SK-N-SH treated with all-trans-retinoic acid at 6 μM for 48 hours (cell line): Measurements from ENCODE around the gene GET4.

Source experiments
- ATAC-seq: fragments of 200-7000 bp; cut with Tn5 transposase; 3 replicates; pipeline ENCODE4 v1.9.1; 2020; ENCODE audit warnings: mild to moderate bottlenecking, moderate library complexity
- ARNTL ChIP-seq: fragments of 450-650 bp; formaldehyde crosslinking; IDR thresholded peaks from 2 replicates; pipeline ENCODE4 v1.5.0; 2020; ENCODE audit warnings: low read depth, mild to moderate bottlenecking, moderate library complexity, borderline replicate concordance
- BACH2 ChIP-seq: fragments of 250-450 bp; sonication (Bioruptor Pico); IDR thresholded peaks from 2 replicates; pipeline ENCODE4 v1.9.0; 2021; ENCODE audit warnings: mild to moderate bottlenecking, borderline replicate concordance
- CSDC2 ChIP-seq: fragments of 250-450 bp; sonication (Bioruptor Pico); IDR thresholded peaks from 2 replicates; pipeline ENCODE4 v1.5.0; 2020; ENCODE audit warnings: mild to moderate bottlenecking, moderate library complexity
- ESRRG ChIP-seq: fragments of 250-450 bp; sonication (Bioruptor Pico); IDR thresholded peaks from 2 replicates; pipeline ENCODE4 v1.6.1; 2021; ENCODE audit warnings: mild to moderate bottlenecking
- GLIS3 ChIP-seq: fragments of 250-450 bp; sonication (Bioruptor Pico); IDR thresholded peaks from 2 replicates; pipeline ENCODE4 v1.5.0; 2020; ENCODE audit warnings: mild to moderate bottlenecking, moderate library complexity
- ISL1 ChIP-seq: fragments of 250-450 bp; sonication (Bioruptor Pico); IDR thresholded peaks from 2 replicates; pipeline ENCODE4 v2.1.2; 2022; ENCODE audit warnings: mild to moderate bottlenecking, moderate library complexity
- OSR1 ChIP-seq: fragments of 250-450 bp; sonication (Bioruptor Pico); IDR thresholded peaks from 2 replicates; pipeline ENCODE4 v1.8.0; 2022; ENCODE audit warnings: moderate library complexity, mild to moderate bottlenecking, inconsistent platforms
- PATZ1 ChIP-seq: fragments of 250-450 bp; sonication (Bioruptor Pico); IDR thresholded peaks from 2 replicates; pipeline ENCODE4 v1.8.0; 2020; ENCODE audit warnings: mild to moderate bottlenecking, moderate library complexity, borderline replicate concordance
- PPARA ChIP-seq: fragments of 250-450 bp; sonication (Bioruptor Pico); IDR thresholded peaks from 2 replicates; pipeline ENCODE4 v1.5.0; 2020; ENCODE audit warnings: mild to moderate bottlenecking, borderline replicate concordance
- RARB ChIP-seq: fragments of 250-450 bp; sonication (Bioruptor Pico); IDR thresholded peaks from 2 replicates; pipeline ENCODE4 v1.8.0; 2021; ENCODE audit warnings: mild to moderate bottlenecking, moderate library complexity
- SNAI2 ChIP-seq: fragments of 250-450 bp; sonication (Bioruptor Pico); IDR thresholded peaks from 2 replicates; pipeline ENCODE4 v1.5.0; 2020; ENCODE audit warnings: mild to moderate bottlenecking, moderate library complexity
- TCF4 ChIP-seq: fragments of 250-450 bp; sonication (Bioruptor Pico); IDR thresholded peaks from 2 replicates; pipeline ENCODE4 v1.8.0; 2021; ENCODE audit warnings: mild to moderate bottlenecking, moderate library complexity, borderline replicate concordance
- TOX ChIP-seq: fragments of 250-450 bp; sonication (Bioruptor Pico); IDR thresholded peaks from 2 replicates; pipeline ENCODE4 v1.8.0; 2021; ENCODE audit warnings: mild to moderate bottlenecking, moderate library complexity, borderline replicate concordance
- ZC3H10 ChIP-seq: fragments of 250-450 bp; sonication (Bioruptor Pico); IDR thresholded peaks from 2 replicates; pipeline ENCODE4 v1.5.1; 2021; ENCODE audit warnings: mild to moderate bottlenecking, moderate library complexity
- ZFP3 ChIP-seq: fragments of 250-450 bp; sonication (Bioruptor Pico); IDR thresholded peaks from 2 replicates; pipeline ENCODE4 v1.5.0; 2020; ENCODE audit warnings: mild to moderate bottlenecking, moderate library complexity
- ZFP30 ChIP-seq: fragments of 450-650 bp; formaldehyde crosslinking; IDR thresholded peaks from 2 replicates; pipeline ENCODE4 v1.5.0; 2022; ENCODE audit warnings: mild to moderate bottlenecking, moderate library complexity
- ZNF70 ChIP-seq: fragments of 450-650 bp; formaldehyde crosslinking; IDR thresholded peaks from 2 replicates; pipeline ENCODE4 v1.5.0; 2020; ENCODE audit warnings: mild to moderate bottlenecking, moderate library complexity
- ZNF8 ChIP-seq: fragments of 450-650 bp; formaldehyde crosslinking; IDR thresholded peaks from 2 replicates; pipeline ENCODE4 v1.5.0; 2020; ENCODE audit warnings: mild to moderate bottlenecking, moderate library complexity
- TF ChIP-seq, protein P1 (sequence below): fragments of 250-450 bp; sonication (Bioruptor Pico); IDR thresholded peaks from 2 replicates; pipeline ENCODE4 v1.8.0; 2021; ENCODE audit warnings: low read depth, mild to moderate bottlenecking, moderate library complexity, borderline replicate concordance
- TF ChIP-seq, protein P2 (sequence below): fragments of 250-450 bp; sonication (Bioruptor Pico); IDR thresholded peaks from 2 replicates; pipeline ENCODE4 v1.5.0; 2020; ENCODE audit warnings: mild to moderate bottlenecking, moderate library complexity
- TF ChIP-seq, protein P3 (sequence below): fragments of 250-450 bp; sonication (Bioruptor Pico); IDR thresholded peaks from 2 replicates; pipeline ENCODE4 v1.5.1; 2020; ENCODE audit warnings: low read depth, mild to moderate bottlenecking, moderate library complexity
- TF ChIP-seq, protein P4 (sequence below): fragments of 250-450 bp; sonication (Bioruptor Pico); IDR thresholded peaks from 2 replicates; pipeline ENCODE4 v1.5.1; 2021; ENCODE audit warnings: mild to moderate bottlenecking, moderate library complexity

The GET4 gene

GRCh38 chr7:863106-863505 is 13.2 kb upstream of the GET4 start:
- ATAC-seq = no peak
- TF ChIP-seq ZNF8 (CRISPR knock-in tag) (no peak), SNAI2 (CRISPR knock-in tag) (no peak), TOX (CRISPR knock-in tag) (no peak), PPARA (CRISPR knock-in tag) (no peak), RARB (CRISPR knock-in tag) (no peak), TCF4 (CRISPR knock-in tag) (no peak), ZFP30 (CRISPR knock-in tag) (no peak), GLIS3 (CRISPR knock-in tag) (no peak), ESRRG (no peak), ISL1 (CRISPR knock-in tag) (no peak), BACH2 (no peak), ARNTL (CRISPR knock-in tag) (no peak), ZC3H10 (CRISPR knock-in tag) (no peak), ZNF70 (CRISPR knock-in tag) (no peak), OSR1 (CRISPR knock-in tag) (no peak), CSDC2 (CRISPR knock-in tag) (no peak)
- TF ChIP-seq, protein P1, sequence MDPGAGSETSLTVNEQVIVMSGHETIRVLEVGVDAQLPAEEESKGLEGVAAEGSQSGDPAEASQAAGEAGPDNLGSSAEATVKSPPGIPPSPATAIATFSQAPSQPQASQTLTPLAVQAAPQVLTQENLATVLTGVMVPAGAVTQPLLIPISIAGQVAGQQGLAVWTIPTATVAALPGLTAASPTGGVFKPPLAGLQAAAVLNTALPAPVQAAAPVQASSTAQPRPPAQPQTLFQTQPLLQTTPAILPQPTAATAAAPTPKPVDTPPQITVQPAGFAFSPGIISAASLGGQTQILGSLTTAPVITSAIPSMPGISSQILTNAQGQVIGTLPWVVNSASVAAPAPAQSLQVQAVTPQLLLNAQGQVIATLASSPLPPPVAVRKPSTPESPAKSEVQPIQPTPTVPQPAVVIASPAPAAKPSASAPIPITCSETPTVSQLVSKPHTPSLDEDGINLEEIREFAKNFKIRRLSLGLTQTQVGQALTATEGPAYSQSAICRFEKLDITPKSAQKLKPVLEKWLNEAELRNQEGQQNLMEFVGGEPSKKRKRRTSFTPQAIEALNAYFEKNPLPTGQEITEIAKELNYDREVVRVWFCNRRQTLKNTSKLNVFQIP (CRISPR knock-in tag) = no peak
- TF ChIP-seq, protein P2, sequence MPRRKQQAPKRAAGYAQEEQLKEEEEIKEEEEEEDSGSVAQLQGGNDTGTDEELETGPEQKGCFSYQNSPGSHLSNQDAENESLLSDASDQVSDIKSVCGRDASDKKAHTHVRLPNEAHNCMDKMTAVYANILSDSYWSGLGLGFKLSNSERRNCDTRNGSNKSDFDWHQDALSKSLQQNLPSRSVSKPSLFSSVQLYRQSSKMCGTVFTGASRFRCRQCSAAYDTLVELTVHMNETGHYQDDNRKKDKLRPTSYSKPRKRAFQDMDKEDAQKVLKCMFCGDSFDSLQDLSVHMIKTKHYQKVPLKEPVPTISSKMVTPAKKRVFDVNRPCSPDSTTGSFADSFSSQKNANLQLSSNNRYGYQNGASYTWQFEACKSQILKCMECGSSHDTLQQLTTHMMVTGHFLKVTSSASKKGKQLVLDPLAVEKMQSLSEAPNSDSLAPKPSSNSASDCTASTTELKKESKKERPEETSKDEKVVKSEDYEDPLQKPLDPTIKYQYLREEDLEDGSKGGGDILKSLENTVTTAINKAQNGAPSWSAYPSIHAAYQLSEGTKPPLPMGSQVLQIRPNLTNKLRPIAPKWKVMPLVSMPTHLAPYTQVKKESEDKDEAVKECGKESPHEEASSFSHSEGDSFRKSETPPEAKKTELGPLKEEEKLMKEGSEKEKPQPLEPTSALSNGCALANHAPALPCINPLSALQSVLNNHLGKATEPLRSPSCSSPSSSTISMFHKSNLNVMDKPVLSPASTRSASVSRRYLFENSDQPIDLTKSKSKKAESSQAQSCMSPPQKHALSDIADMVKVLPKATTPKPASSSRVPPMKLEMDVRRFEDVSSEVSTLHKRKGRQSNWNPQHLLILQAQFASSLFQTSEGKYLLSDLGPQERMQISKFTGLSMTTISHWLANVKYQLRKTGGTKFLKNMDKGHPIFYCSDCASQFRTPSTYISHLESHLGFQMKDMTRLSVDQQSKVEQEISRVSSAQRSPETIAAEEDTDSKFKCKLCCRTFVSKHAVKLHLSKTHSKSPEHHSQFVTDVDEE = no peak

GRCh38 chr7:865921-866320 is 10.4 kb upstream of the GET4 start:
- no peak for ATAC-seq
- TF ChIP-seq ZC3H10 (CRISPR knock-in tag) (no peak), BACH2 (no peak), RARB (CRISPR knock-in tag) (no peak), PPARA (CRISPR knock-in tag) (no peak), ZNF70 (CRISPR knock-in tag) (no peak), PATZ1 (CRISPR knock-in tag) (no peak), CSDC2 (CRISPR knock-in tag) (no peak), TOX (CRISPR knock-in tag) (no peak), ZNF8 (CRISPR knock-in tag) (no peak), ARNTL (CRISPR knock-in tag) (no peak), ZFP3 (CRISPR knock-in tag) (no peak), OSR1 (CRISPR knock-in tag) (no peak)
- TF ChIP-seq, protein P3, sequence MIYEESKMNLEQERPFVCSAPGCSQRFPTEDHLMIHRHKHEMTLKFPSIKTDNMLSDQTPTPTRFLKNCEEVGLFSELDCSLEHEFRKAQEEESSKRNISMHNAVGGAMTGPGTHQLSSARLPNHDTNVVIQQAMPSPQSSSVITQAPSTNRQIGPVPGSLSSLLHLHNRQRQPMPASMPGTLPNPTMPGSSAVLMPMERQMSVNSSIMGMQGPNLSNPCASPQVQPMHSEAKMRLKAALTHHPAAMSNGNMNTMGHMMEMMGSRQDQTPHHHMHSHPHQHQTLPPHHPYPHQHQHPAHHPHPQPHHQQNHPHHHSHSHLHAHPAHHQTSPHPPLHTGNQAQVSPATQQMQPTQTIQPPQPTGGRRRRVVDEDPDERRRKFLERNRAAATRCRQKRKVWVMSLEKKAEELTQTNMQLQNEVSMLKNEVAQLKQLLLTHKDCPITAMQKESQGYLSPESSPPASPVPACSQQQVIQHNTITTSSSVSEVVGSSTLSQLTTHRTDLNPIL = no peak
- TF ChIP-seq, protein P1 (CRISPR knock-in tag) = no peak
- TF ChIP-seq, protein P4, sequence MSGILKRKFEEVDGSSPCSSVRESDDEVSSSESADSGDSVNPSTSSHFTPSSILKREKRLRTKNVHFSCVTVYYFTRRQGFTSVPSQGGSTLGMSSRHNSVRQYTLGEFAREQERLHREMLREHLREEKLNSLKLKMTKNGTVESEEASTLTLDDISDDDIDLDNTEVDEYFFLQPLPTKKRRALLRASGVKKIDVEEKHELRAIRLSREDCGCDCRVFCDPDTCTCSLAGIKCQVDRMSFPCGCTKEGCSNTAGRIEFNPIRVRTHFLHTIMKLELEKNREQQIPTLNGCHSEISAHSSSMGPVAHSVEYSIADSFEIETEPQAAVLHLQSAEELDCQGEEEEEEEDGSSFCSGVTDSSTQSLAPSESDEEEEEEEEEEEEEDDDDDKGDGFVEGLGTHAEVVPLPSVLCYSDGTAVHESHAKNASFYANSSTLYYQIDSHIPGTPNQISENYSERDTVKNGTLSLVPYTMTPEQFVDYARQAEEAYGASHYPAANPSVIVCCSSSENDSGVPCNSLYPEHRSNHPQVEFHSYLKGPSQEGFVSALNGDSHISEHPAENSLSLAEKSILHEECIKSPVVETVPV = no peak
